ENCODE measurements around the gene MDP1. TPM values are rescaled to one million over a fixed set of nuclear protein-coding genes. Genes with fewer than 3 reads are reported as not detected.

Gene MDP1
- total and polyA plus RNA-seq, 7 donors = 6.2 to 19.7 (median 13.0) TPM

GRCh38 chr14:24189059-24189375 is 26.8 kb downstream of the MDP1 start:
- intact Hi-C loops (cut with DNase I) = loop anchor here in 1 of 2 donors (2.0 kb wide), 1 partner anchor 26 kb away; no protein-coding TSS in a partner anchor
- H3K4me3 ChIP-seq = peak overlapping the region; percentile 90
- no peak for TF ChIP-seq CTCF (IDR thresholded peaks at IDR 0.05)
- H3K27me3 ChIP-seq (ENCODE audit: insufficient read depth in 3 of 3, low read length in 2 of 3) = no peaks in the 10 kb centered on the region
- no peak for ATAC-seq
- no peak for DNase-seq
- H3K9me3 ChIP-seq = no peaks in the 10 kb centered on the region
- peaks cover 6 to 67% of the 10 kb centered on the region in 2 donors for H3K36me3 ChIP-seq (ENCODE audit: insufficient read depth in 1 of 2, low read depth in 1 of 2)
- 0 to 2% (median 1%) methylated on average over 3 of the region's 3 CpGs for WGBS, 3 donors
- peaks cover 21% of the 10 kb centered on the region for H3K4me1 ChIP-seq
- H3K27ac ChIP-seq = peak overlapping the region; percentile 94

GRCh38 chr14:24188251-24189058 is 27.4 kb downstream of the MDP1 start, which contains the start of gene IPO4:
Gene IPO4 (minus strand): TSS chr14:24188816. CDS start chr14:24188787, 29 bp downstream.
- TF ChIP-seq CTCF (IDR thresholded peaks at IDR 0.05) = no peak
- no peaks in the 10 kb centered on the region for H3K9me3 ChIP-seq
- peak; percentile 95 to 98 for DNase-seq
- H3K4me1 ChIP-seq = peaks cover 21% of the 10 kb centered on the region
- peaks cover 6 to 73% of the 10 kb centered on the region in 2 donors for H3K36me3 ChIP-seq (ENCODE audit: insufficient read depth in 1 of 2, low read depth in 1 of 2)
- peak; percentile 95 to 97 (median 96) for ATAC-seq
- H3K27ac ChIP-seq = peak within 1 kb of the TSS; percentile 94
- intact Hi-C loops (cut with DNase I) = loop anchor here in 1 of 2 donors (2.0 kb wide), 1 partner anchor 26 kb away; no protein-coding TSS in a partner anchor
- H3K27me3 ChIP-seq (ENCODE audit: insufficient read depth in 3 of 3, low read length in 2 of 3) = no peaks in the 10 kb centered on the region
- H3K4me3 ChIP-seq = peak within 1 kb of the TSS; percentile 90
- WGBS, 3 donors = 0 to 1% (median 0%) methylated on average over 60 to 65 of the region's 65 CpGs

- H3K4me1 ChIP-seq = peaks cover 21% of the 10 kb centered on the region
- DNase-seq = peak in 1 of 2 donors; percentile 34
- ATAC-seq = no peak
- peaks cover 6 to 73% of the 10 kb centered on the region in 2 donors for H3K36me3 ChIP-seq (ENCODE audit: insufficient read depth in 1 of 2, low read depth in 1 of 2)
- no peak for TF ChIP-seq CTCF (IDR thresholded peaks at IDR 0.05)
- H3K27me3 ChIP-seq (ENCODE audit: insufficient read depth in 3 of 3, low read length in 2 of 3) = no peaks in the 10 kb centered on the region
- peak overlapping the region; percentile 90 for H3K4me3 ChIP-seq
- WGBS, 3 donors = 59 to 76% (median 74%) methylated on average over 2 of the region's 2 CpGs
- intact Hi-C loops (cut with DNase I) = no loop called here
- no peaks in the 10 kb centered on the region for H3K9me3 ChIP-seq
- H3K27ac ChIP-seq = peak overlapping the region; percentile 94
These were observed 28.3 kb downstream of the MDP1 start for GRCh38 chr14:24187539-24187915.

- peaks cover 21% of the 10 kb centered on the region for H3K4me1 ChIP-seq
- no peaks in the 10 kb centered on the region for H3K9me3 ChIP-seq
- 89 to 97% (median 91%) methylated on average over 10 of the region's 10 CpGs for WGBS, 3 donors
- H3K27me3 ChIP-seq (ENCODE audit: insufficient read depth in 3 of 3, low read length in 2 of 3) = no peaks in the 10 kb centered on the region
- H3K36me3 ChIP-seq (ENCODE audit: insufficient read depth in 1 of 2, low read depth in 1 of 2) = peaks cover 6 to 73% of the 10 kb centered on the region in 2 donors
- peak in 1 of 2 donors; percentile 39 for DNase-seq
- intact Hi-C loops (cut with DNase I) = no loop called here
- H3K4me3 ChIP-seq = peak overlapping the region; percentile 90
- no peak for TF ChIP-seq CTCF (IDR thresholded peaks at IDR 0.05)
- no peak for ATAC-seq
- H3K27ac ChIP-seq = no peak overlapping the region
These were observed 28.9 kb downstream of the MDP1 start for GRCh38 chr14:24186831-24187538.
